HepG2 (cell line): ENCODE data around the gene CNPPD1. TPM values are rescaled to one million over a fixed set of nuclear protein-coding genes. Genes with fewer than 3 reads are reported as not detected.

Source experiments
- CSRNP1 ChIP-seq: sonication (generic); formaldehyde crosslinking; IDR thresholded peaks from 2 replicates; pipeline ENCODE4 v1.8.1; 2023; ENCODE audit warnings: mild to moderate bottlenecking, missing genetic modification reagents
- ELF3 ChIP-seq: IDR thresholded peaks from 2 replicates; pipeline ENCODE4 v1.6.1; 2016; ENCODE audit warnings: missing genetic modification reagents, missing compliant biosample characterization
- HNRNPL ChIP-seq: fragments of 200-400 bp; formaldehyde crosslinking; IDR thresholded peaks from 2 replicates; pipeline ENCODE4 v1.6.1; 2017; ENCODE audit warnings: mild to moderate bottlenecking, low read depth, low read length
- HOMEZ ChIP-seq: IDR thresholded peaks from 2 replicates; pipeline ENCODE4 v1.6.1; 2016; ENCODE audit warnings: low read depth
- MEIS2 ChIP-seq: sonication (generic); formaldehyde crosslinking; IDR thresholded peaks from 2 replicates; pipeline ENCODE4 v1.9.0; 2021; ENCODE audit warnings: mild to moderate bottlenecking, missing genetic modification reagents
- NFE2L2 ChIP-seq: fragments of 150-350 bp; IDR thresholded peaks from 2 replicates; pipeline ENCODE4 v1.6.1; 2014; ENCODE audit warnings: low read length
- NFIB ChIP-seq: sonication (generic); formaldehyde crosslinking; IDR thresholded peaks from 2 replicates; pipeline ENCODE4 v1.9.0; 2021; ENCODE audit warnings: missing genetic modification reagents, mild to moderate bottlenecking, borderline replicate concordance
- NFYC ChIP-seq: IDR thresholded peaks from 2 replicates; pipeline ENCODE4 v1.6.1; 2016; ENCODE audit warnings: missing genetic modification reagents, missing compliant biosample characterization
- NRL ChIP-seq: sonication (generic); formaldehyde crosslinking; IDR thresholded peaks from 2 replicates; pipeline ENCODE4 v1.5.0; 2020; ENCODE audit warnings: missing genetic modification reagents, mild to moderate bottlenecking, moderate library complexity, borderline replicate concordance
- RBFOX2 ChIP-seq: fragments of 200-400 bp; formaldehyde crosslinking; IDR thresholded peaks from 2 replicates; pipeline ENCODE4 v1.6.1; 2017; ENCODE audit warnings: low read depth, mild to moderate bottlenecking, low read length
- RFXANK ChIP-seq: IDR thresholded peaks from 2 replicates; pipeline ENCODE4 v1.6.1; 2016
- SIN3B ChIP-seq: fragments of 150-350 bp; IDR thresholded peaks from 2 replicates; pipeline ENCODE4 v1.6.1; 2014; ENCODE audit warnings: low read length
- THAP9 ChIP-seq: sonication (generic); formaldehyde crosslinking; IDR thresholded peaks from 2 replicates; pipeline ENCODE4; 2020; ENCODE audit warnings: missing genetic modification reagents, mild to moderate bottlenecking, borderline replicate concordance
- ZFYVE20 ChIP-seq: sonication (generic); formaldehyde crosslinking; IDR thresholded peaks from 2 replicates; pipeline ENCODE4 v1.8.0; 2023; ENCODE audit warnings: low read depth, mild to moderate bottlenecking, moderate library complexity, missing genetic modification reagents, borderline replicate concordance
- ZKSCAN8 ChIP-seq: IDR thresholded peaks from 2 replicates; pipeline ENCODE4 v1.6.1; 2016; ENCODE audit warnings: borderline replicate concordance, missing genetic modification reagents, missing compliant biosample characterization
- ZNF225 ChIP-seq: sonication (generic); formaldehyde crosslinking; IDR thresholded peaks from 2 replicates; pipeline ENCODE4 v1.4.0; 2020; ENCODE audit warnings: mild to moderate bottlenecking, missing genetic modification reagents
- ZNF253 ChIP-seq: sonication (generic); formaldehyde crosslinking; IDR thresholded peaks from 2 replicates; pipeline ENCODE4 v1.8.0; 2022; ENCODE audit warnings: mild to moderate bottlenecking, missing genetic modification reagents, borderline replicate concordance
- ZNF326 ChIP-seq: sonication (generic); formaldehyde crosslinking; IDR thresholded peaks from 2 replicates; pipeline ENCODE4 v1.4.0; 2020; ENCODE audit warnings: missing genetic modification reagents, borderline replicate concordance
- ZNF33A ChIP-seq: sonication (generic); formaldehyde crosslinking; IDR thresholded peaks from 2 replicates; pipeline ENCODE4 v1.5.1; 2020; ENCODE audit warnings: missing genetic modification reagents, mild to moderate bottlenecking, moderate library complexity, borderline replicate concordance
- ZNF597 ChIP-seq: sonication (generic); formaldehyde crosslinking; IDR thresholded peaks from 2 replicates; pipeline ENCODE4 v1.5.0; 2020; ENCODE audit warnings: missing genetic modification reagents
- ZNF652 ChIP-seq: IDR thresholded peaks from 2 replicates; pipeline ENCODE4 v1.6.1; 2016; ENCODE audit warnings: low read depth, borderline replicate concordance
- ZNF782 ChIP-seq: sonication (generic); formaldehyde crosslinking; IDR thresholded peaks from 2 replicates; pipeline ENCODE4 v1.4.0; 2020; ENCODE audit warnings: missing genetic modification reagents, mild to moderate bottlenecking, borderline replicate concordance
- ZSCAN22 ChIP-seq: sonication (generic); formaldehyde crosslinking; IDR thresholded peaks from 2 replicates; pipeline ENCODE4 v1.4.0; 2020; ENCODE audit warnings: mild to moderate bottlenecking, missing genetic modification reagents
- polyA plus RNA-seq, 8 experiments: library from polyadenylated mRNA; depleted of rRNA in 3 of 8; stranded (reverse) in 7 of 8; unstranded in 1 of 8; fragments of >200 nt; fragmentation: Illumina TruSeq in 4 of 8; extraction: Trizol in 4 of 8; gene quantifications; 2 replicates each; pipeline versions ENCODE4 v1.2.1 to v1.2.3, GENCODE V29; 2011 to 2016; ENCODE audit warnings: low read depth in 4 of 8, missing spikeins in 1 of 8, mixed read lengths in 1 of 8; ENCODE audit not compliant: insufficient read depth in 1 of 8
- total RNA-seq, 5 experiments: library from RNA; depleted of rRNA; stranded (reverse); fragments of >200 nt; fragmentation: Illumina TruSeq; extraction: Trizol; gene quantifications; 2 replicates each; pipeline ENCODE4 v1.2.3, GENCODE V29; 2016; ENCODE audit warnings: low read depth in 1 of 5

The CNPPD1 gene
- total and polyA plus RNA-seq, 2 of the 13 experiments (the other 11 are each of a cell fraction or from before 2014, with no cell fraction given), result 35.5 to 49.4 TPM

GRCh38 chr2:219176818-219177551 lies at the start of gene CNPPD1 (continued):
- TF ChIP-seq ZNF652 (CRISPR knock-in tag) (no peak; the same call in 1 of the 2 replicates), NRL (CRISPR knock-in tag) (peak; percentile 99), RBFOX2 (peak; percentile 98), NFIB (CRISPR knock-in tag) (no peak), NFE2L2 (no peak), ZNF225 (CRISPR knock-in tag) (peak; percentile 73), HNRNPL (0 out of 2 replicates have a peak, but pooled peaks have one; percentile 22), ZNF253 (CRISPR knock-in tag) (peak; percentile 90; the same call in 1 of the 2 replicates), ZNF597 (CRISPR knock-in tag) (no peak), ELF3 (CRISPR knock-in tag) (peak; percentile 99), MEIS2 (CRISPR knock-in tag) (peak; percentile 96), ZNF782 (CRISPR knock-in tag) (peak; percentile 88), ZNF326 (CRISPR knock-in tag) (no peak), ZNF33A (CRISPR knock-in tag) (0 out of 2 replicates have a peak, but pooled peaks have one; percentile 10), ZSCAN22 (CRISPR knock-in tag) (peak; percentile 70; the same call in 1 of the 2 replicates), SIN3B (0 out of 2 replicates have a peak, but pooled peaks have one; percentile 35), THAP9 (CRISPR knock-in tag) (no peak), ZKSCAN8 (CRISPR knock-in tag) (peak; percentile 93; the same call in 1 of the 2 replicates), CSRNP1 (CRISPR knock-in tag) (peak; percentile 81; the same call in 1 of the 2 replicates), NFYC (CRISPR knock-in tag) (no peak; the same call in 1 of the 2 replicates), RFXANK (CRISPR knock-in tag) (0 out of 2 replicates have a peak, but pooled peaks have one; percentile 57), ZFYVE20 (CRISPR knock-in tag) (peak; percentile 91; the same call in 1 of the 2 replicates), HOMEZ (peak; percentile 43; the same call in 1 of the 2 replicates)
